ENCODE measurements around the gene HLA-F. TPM values are rescaled to one million over a fixed set of nuclear protein-coding genes. Genes with fewer than 3 reads are reported as not detected.

Gene HLA-F
- total RNA-seq, 2 donors from 2014 or later: 58.8 to 201 TPM

- Histone ChIP-seq H3K27ac (no peak overlapping the region), H3K9me3 (no peaks in the 10 kb centered on the region), H3K4me1 (no peaks in the 10 kb centered on the region), H3K4me3 (peak overlapping the region; percentile 60), H3K27me3 (no peaks in the 10 kb centered on the region), H3K9ac (ENCODE audit: low read depth in 2 of 2, low read length in 2 of 2) (peak overlapping the region; percentile 48 to 50), H3K36me3 (no peaks in the 10 kb centered on the region)
- TF ChIP-seq CTCF (IDR thresholded peaks at IDR 0.05): no peak
- no peak for DNase-seq
- intact Hi-C loops (cut with DNase I): no loop called here
Observed at GRCh38 chr6:29749308-29749662, 26.1 kb downstream of the HLA-F start.

GRCh38 chr6:29749668-29750067 lies 26.4 kb downstream of the HLA-F start:
- DNase-seq: no peak
- H3K36me3 ChIP-seq: no peaks in the 10 kb centered on the region
- no peak for TF ChIP-seq CTCF (IDR thresholded peaks at IDR 0.05)
- H3K4me3 ChIP-seq: no peak overlapping the region
- no peaks in the 10 kb centered on the region for H3K9me3 ChIP-seq
- intact Hi-C loops (cut with DNase I): loop anchor here (5.0 kb wide), 1 partner anchor 43 kb away; no protein-coding TSS in a partner anchor
- H3K4me1 ChIP-seq: no peaks in the 10 kb centered on the region
- H3K27me3 ChIP-seq: no peaks in the 10 kb centered on the region
- no peak overlapping the region for H3K27ac ChIP-seq
- peak overlapping the region; percentile 48 to 50 for H3K9ac ChIP-seq (ENCODE audit: low read depth in 2 of 2, low read length in 2 of 2)

- no peaks in the 10 kb centered on the region for H3K36me3 ChIP-seq
- H3K9ac ChIP-seq (ENCODE audit: low read depth in 2 of 2, low read length in 2 of 2): no peak overlapping the region
- H3K4me3 ChIP-seq: no peak overlapping the region
- no peak overlapping the region for H3K27ac ChIP-seq
- DNase-seq: no peak
- TF ChIP-seq CTCF (IDR thresholded peaks at IDR 0.05): no peak
- no peaks in the 10 kb centered on the region for H3K4me1 ChIP-seq
- no peaks in the 10 kb centered on the region for H3K9me3 ChIP-seq
- intact Hi-C loops (cut with DNase I): loop anchor here (5.0 kb wide), 1 partner anchor 42 kb away; no protein-coding TSS in a partner anchor
- no peaks in the 10 kb centered on the region for H3K27me3 ChIP-seq
Observed at GRCh38 chr6:29750709-29751108, 27.5 kb downstream of the HLA-F start.

GRCh38 chr6:29751480-29751879 lies 28.2 kb downstream of the HLA-F start:
- no peak overlapping the region for H3K4me3 ChIP-seq
- intact Hi-C loops (cut with DNase I): loop anchor here (5.0 kb wide), 1 partner anchor 41 kb away; no protein-coding TSS in a partner anchor
- H3K9ac ChIP-seq (ENCODE audit: low read depth in 2 of 2, low read length in 2 of 2): no peak overlapping the region
- H3K9me3 ChIP-seq: no peaks in the 10 kb centered on the region
- H3K4me1 ChIP-seq: no peaks in the 10 kb centered on the region
- no peak overlapping the region for H3K27ac ChIP-seq
- H3K36me3 ChIP-seq: no peaks in the 10 kb centered on the region
- H3K27me3 ChIP-seq: no peaks in the 10 kb centered on the region
- TF ChIP-seq CTCF (IDR thresholded peaks at IDR 0.05): no peak
- no peak for DNase-seq

GRCh38 chr6:29752451-29753308 lies 29.4 kb downstream of the HLA-F start:
- H3K36me3 ChIP-seq: no peaks in the 10 kb centered on the region
- no peaks in the 10 kb centered on the region for H3K9me3 ChIP-seq
- intact Hi-C loops (cut with DNase I): loop anchor here (5.0 kb wide), 1 partner anchor 40 kb away; no protein-coding TSS in a partner anchor
- peak; percentile 94 for TF ChIP-seq CTCF (IDR thresholded peaks at IDR 0.05)
- no peaks in the 10 kb centered on the region for H3K27me3 ChIP-seq
- no peaks in the 10 kb centered on the region for H3K4me1 ChIP-seq
- H3K9ac ChIP-seq (ENCODE audit: low read depth in 2 of 2, low read length in 2 of 2): peak overlapping the region; percentile 58 to 82
- peak; percentile 90 for DNase-seq
- H3K4me3 ChIP-seq: peak overlapping the region; percentile 42
- H3K27ac ChIP-seq: peak overlapping the region; percentile 83

Measured in colonic mucosa (tissue), 4 donors.